Measurements from ENCODE around the gene HMOX2.

HMOX2 gene

GRCh38 chr16:4475880-4476788 lies at the start of gene HMOX2:
Gene HMOX2, plus strand, starts transcription at chr16:4476398. Its CDS starts 29,127 bp downstream, at chr16:4505525.
- peak; percentile 76 for DNase-seq (ENCODE audit: low read depth)

GRCh38 chr16:4426722-4427372 lies 49.4 kb upstream of the HMOX2 start:
- no peak for DNase-seq (ENCODE audit: low read depth)

- no peak for DNase-seq (ENCODE audit: low read depth)
Measured at GRCh38 chr16:4428500-4428899, 47.7 kb upstream of the HMOX2 start.

- DNase-seq (ENCODE audit: low read depth): no peak
Measured at GRCh38 chr16:4431023-4431422, 45.2 kb upstream of the HMOX2 start.

GRCh38 chr16:4433228-4433627 lies 43.0 kb upstream of the HMOX2 start:
- DNase-seq (ENCODE audit: low read depth): no peak

- no peak for DNase-seq (ENCODE audit: low read depth)
Measured at GRCh38 chr16:4433914-4434787, 42.0 kb upstream of the HMOX2 start.

GRCh38 chr16:4435337-4436067 lies 40.7 kb upstream of the HMOX2 start:
- no peak for DNase-seq (ENCODE audit: low read depth)

- DNase-seq (ENCODE audit: low read depth): no peak
Measured at GRCh38 chr16:4437366-4437765, 38.8 kb upstream of the HMOX2 start.

- no peak for DNase-seq (ENCODE audit: low read depth)
Measured at GRCh38 chr16:4442371-4442770, 33.8 kb upstream of the HMOX2 start.

GRCh38 chr16:4443271-4443670 lies 32.9 kb upstream of the HMOX2 start:
- DNase-seq (ENCODE audit: low read depth): no peak

- DNase-seq (ENCODE audit: low read depth): no peak
Measured at GRCh38 chr16:4443986-4444385, 32.2 kb upstream of the HMOX2 start.

GRCh38 chr16:4450430-4450829 lies 25.8 kb upstream of the HMOX2 start:
- no peak for DNase-seq (ENCODE audit: low read depth)

- no peak for DNase-seq (ENCODE audit: low read depth)
Measured at GRCh38 chr16:4450931-4451519, 25.2 kb upstream of the HMOX2 start.

- DNase-seq (ENCODE audit: low read depth): no peak
Measured at GRCh38 chr16:4452674-4453073, 23.5 kb upstream of the HMOX2 start.

- no peak for DNase-seq (ENCODE audit: low read depth)
Measured at GRCh38 chr16:4454623-4455022, 21.6 kb upstream of the HMOX2 start.

GRCh38 chr16:4455081-4455480 lies 21.1 kb upstream of the HMOX2 start:
- no peak for DNase-seq (ENCODE audit: low read depth)

GRCh38 chr16:4455951-4456350 lies 20.2 kb upstream of the HMOX2 start:
- no peak for DNase-seq (ENCODE audit: low read depth)

GRCh38 chr16:4460936-4461249 lies 15.3 kb upstream of the HMOX2 start:
- DNase-seq (ENCODE audit: low read depth): no peak

- DNase-seq (ENCODE audit: low read depth): no peak
Measured at GRCh38 chr16:4461250-4462085, 14.7 kb upstream of the HMOX2 start.

GRCh38 chr16:4463522-4464163 lies 12.6 kb upstream of the HMOX2 start:
- no peak for DNase-seq (ENCODE audit: low read depth)

Measured in stromal cell of bone marrow (primary cell).